IMR-90 (cell line): ENCODE measurements around the gene PRSS1. TPM values are rescaled to one million over a fixed set of nuclear protein-coding genes. Genes with fewer than 3 reads are reported as not detected.

Experiments
- ATAC-seq: fragments of 200-7000 bp; cut with Tn5 transposase; 2 replicates; pipeline ENCODE4 v1.9.1; 2020; ENCODE audit warnings: low read depth, mild to moderate bottlenecking, moderate library complexity
- BruUV-seq: library from RNA; stranded (reverse); fragments of 400-500 nt; replicated peaks from 2 replicates; lab custom pipeline; 2021; lab: Mats Ljungman, UMichigan
- CTCF ChIA-PET: fragments of 300-600 bp; formaldehyde crosslinking; extraction: SDS; loops from one replicate; lab custom pipeline; 2021; ENCODE audit warnings: antibody characterized with exemption; lab: Yijun Ruan, JAX
- POLR2A ChIA-PET: fragments of 300-600 bp; sonication (Branson Sonifier 250); formaldehyde crosslinking; loops from one replicate; lab custom pipeline; 2022; ENCODE audit warnings: antibody characterized with exemption; ENCODE audit not compliant: unreplicated experiment; lab: Charles Lee
- DNase-seq: peaks from one replicate; pipeline ENCODE4 v3.0.0; 2013
- H2AFZ ChIP-seq: replicated peaks from 2 replicates; pipeline ENCODE3; 2013; ENCODE audit warnings: low read length, mild to moderate bottlenecking; ENCODE audit not compliant: poor library complexity
- H2AK5ac ChIP-seq: 2 replicates; pipeline ENCODE4 v1.6.1; 2013; ENCODE audit warnings: low read depth, low read length, inconsistent platforms
- H2AK9ac ChIP-seq: replicated peaks from 2 replicates; pipeline ENCODE3; 2013; ENCODE audit warnings: mild to moderate bottlenecking, low read depth, low read length, moderate library complexity; ENCODE audit not compliant: poor library complexity
- H2BK120ac ChIP-seq: 2 replicates; pipeline ENCODE4 v1.6.1; 2013; ENCODE audit warnings: low read depth, low read length, inconsistent platforms
- H2BK15ac ChIP-seq: 3 replicates; pipeline ENCODE4 v1.6.1; 2013; ENCODE audit warnings: low read depth, low read length, inconsistent platforms
- H2BK20ac ChIP-seq: 2 replicates; pipeline ENCODE4 v1.6.1; 2013; ENCODE audit warnings: low read depth, mild to moderate bottlenecking, inconsistent platforms, low read length, moderate library complexity
- H2BK5ac ChIP-seq: 2 replicates; pipeline ENCODE4 v1.6.1; 2013; ENCODE audit warnings: mild to moderate bottlenecking, low read depth, low read length, inconsistent platforms; ENCODE audit not compliant: poor library complexity, severe bottlenecking
- H3K14ac ChIP-seq: replicated peaks from 2 replicates; pipeline ENCODE4 v1.6.1; 2013; ENCODE audit warnings: low read depth, low read length, inconsistent platforms
- H3K18ac ChIP-seq: 2 replicates; pipeline ENCODE4 v1.6.1; 2013; ENCODE audit warnings: low read depth, low read length, control low read depth
- H3K23ac ChIP-seq: 2 replicates; pipeline ENCODE4 v1.6.1; 2013; ENCODE audit warnings: low read depth, low read length, inconsistent platforms
- H3K27ac ChIP-seq: 2 replicates; pipeline ENCODE4 v1.5.1; 2013; ENCODE audit warnings: mild to moderate bottlenecking, control low read depth, low read length; ENCODE audit not compliant: insufficient read depth
- H3K27me3 ChIP-seq: 2 replicates; pipeline ENCODE4 v1.6.1; 2013; ENCODE audit warnings: low read length; ENCODE audit not compliant: control insufficient read depth, insufficient read depth
- H3K36me3 ChIP-seq: 2 replicates; pipeline ENCODE4 v1.6.1; 2013; ENCODE audit warnings: low read length, mixed read lengths; ENCODE audit not compliant: control insufficient read depth, insufficient read depth
- H3K4ac ChIP-seq: 2 replicates; pipeline ENCODE4 v1.6.1; 2013; ENCODE audit warnings: low read depth, low read length, inconsistent platforms
- H3K4me1 ChIP-seq: 2 replicates; pipeline ENCODE4 v1.6.1; 2013; ENCODE audit warnings: low read length, mixed read lengths; ENCODE audit not compliant: control insufficient read depth, insufficient read depth
- H3K4me2 ChIP-seq: 2 replicates; pipeline ENCODE4 v1.6.1; 2013; ENCODE audit warnings: low read depth, mild to moderate bottlenecking, control low read depth, low read length, moderate library complexity
- H3K4me3 ChIP-seq: 2 replicates; pipeline ENCODE4 v1.5.1; 2013; ENCODE audit warnings: low read depth, mild to moderate bottlenecking, control low read depth, low read length, moderate library complexity; ENCODE audit not compliant: insufficient read depth
- H3K56ac ChIP-seq: 2 replicates; pipeline ENCODE4 v1.6.1; 2013; ENCODE audit warnings: low read length, inconsistent platforms; ENCODE audit not compliant: insufficient read depth; ENCODE audit errors: extremely low read depth
- H3K79me1 ChIP-seq, 2 experiments: 2 replicates each; pipeline ENCODE4 v1.6.1; 2013; ENCODE audit warnings: low read length in 2 of 2, inconsistent platforms in 1 of 2, low read depth in 1 of 2
- H3K9ac ChIP-seq: 2 replicates; pipeline ENCODE4 v1.6.1; 2013; ENCODE audit warnings: low read depth, low read length, control low read depth
- H3K9me1 ChIP-seq: 2 replicates; pipeline ENCODE4 v1.6.1; 2013; ENCODE audit warnings: low read length, inconsistent platforms; ENCODE audit not compliant: insufficient read depth
- H3K9me3 ChIP-seq: 2 replicates; pipeline ENCODE4 v1.6.1; 2013; ENCODE audit warnings: low read length; ENCODE audit not compliant: control insufficient read depth, insufficient read depth
- H4K20me1 ChIP-seq: 2 replicates; pipeline ENCODE4 v1.6.1; 2013; ENCODE audit warnings: low read length, inconsistent platforms; ENCODE audit not compliant: insufficient read depth
- H4K5ac ChIP-seq: 2 replicates; pipeline ENCODE4 v1.6.1; 2013; ENCODE audit warnings: mild to moderate bottlenecking, low read depth, low read length, control low read depth
- H4K8ac ChIP-seq, 2 experiments: 2 replicates each; pipeline ENCODE4 v1.6.1; 2013; ENCODE audit warnings: low read depth in 2 of 2, low read length in 2 of 2, control low read depth in 1 of 2, inconsistent platforms in 1 of 2
- H4K91ac ChIP-seq: 2 replicates; pipeline ENCODE4 v1.6.1; 2013; ENCODE audit warnings: low read depth, low read length, inconsistent platforms; ENCODE audit not compliant: insufficient read depth
- BHLHE40 ChIP-seq: fragments of 150-350 bp; IDR thresholded peaks from 2 replicates; pipeline ENCODE4 v1.6.1; 2016; ENCODE audit warnings: mild to moderate bottlenecking, low read depth, low read length
- CEBPB ChIP-seq: IDR thresholded peaks from 2 replicates; pipeline ENCODE4 v1.6.1; 2012; ENCODE audit warnings: low read depth, low read length, improper control_type of control experiment
- CHD1 ChIP-seq: IDR thresholded peaks from 2 replicates; pipeline ENCODE4 v1.6.1; 2012; ENCODE audit warnings: low read depth, low read length, improper control_type of control experiment
- CTCF ChIP-seq: conservative IDR thresholded peaks from 2 replicates; pipeline ENCODE4 v1.5.1; 2012; ENCODE audit warnings: mild to moderate bottlenecking, low read depth, low read length, improper control_type of control experiment
- ELK1 ChIP-seq: fragments of 150-350 bp; IDR thresholded peaks from 2 replicates; pipeline ENCODE4 v1.6.1; 2016; ENCODE audit warnings: low read depth, mild to moderate bottlenecking, low read length, moderate library complexity, borderline replicate concordance
- FOS ChIP-seq: fragments of 150-350 bp; IDR thresholded peaks from 2 replicates; pipeline ENCODE4 v1.6.1; 2016; ENCODE audit warnings: low read depth, low read length
- MAFK ChIP-seq: IDR thresholded peaks from 2 replicates; pipeline ENCODE4 v1.6.1; 2012; ENCODE audit warnings: low read depth, low read length, improper control_type of control experiment
- MAZ ChIP-seq: IDR thresholded peaks from 2 replicates; pipeline ENCODE4 v1.6.1; 2012; ENCODE audit warnings: low read depth, mild to moderate bottlenecking, low read length, improper control_type of control experiment, moderate library complexity, borderline replicate concordance
- MXI1 ChIP-seq: IDR thresholded peaks from 2 replicates; pipeline ENCODE4 v1.6.1; 2012; ENCODE audit warnings: low read depth, mild to moderate bottlenecking, low read length, moderate library complexity, borderline replicate concordance
- NFE2L2 ChIP-seq: fragments of 150-350 bp; IDR thresholded peaks from 2 replicates; pipeline ENCODE4 v1.6.1; 2016; ENCODE audit warnings: low read depth, mild to moderate bottlenecking, low read length
- POLR2A ChIP-seq: IDR thresholded peaks from 2 replicates; pipeline ENCODE4 v1.6.1; 2012; ENCODE audit warnings: mild to moderate bottlenecking, low read depth, low read length
- RAD21 ChIP-seq: IDR thresholded peaks from 2 replicates; pipeline ENCODE4 v1.6.1; 2012; ENCODE audit warnings: low read length, improper control_type of control experiment
- RCOR1 ChIP-seq: IDR thresholded peaks from 2 replicates; pipeline ENCODE4 v1.6.1; 2012; ENCODE audit warnings: mild to moderate bottlenecking, low read length, improper control_type of control experiment; ENCODE audit not compliant: insufficient replicate concordance
- RFX5 ChIP-seq: IDR thresholded peaks from 2 replicates; pipeline ENCODE4 v1.8.0; 2012; ENCODE audit warnings: low read depth, mild to moderate bottlenecking, low read length, moderate library complexity
- SMC3 ChIP-seq: fragments of 150-350 bp; IDR thresholded peaks from 2 replicates; pipeline ENCODE4 v1.6.1; 2016; ENCODE audit warnings: low read depth, mild to moderate bottlenecking, antibody characterized with exemption, low read length, moderate library complexity
- USF2 ChIP-seq: fragments of 150-350 bp; IDR thresholded peaks from 2 replicates; pipeline ENCODE4 v1.6.1; 2017; ENCODE audit warnings: mild to moderate bottlenecking, antibody characterized with exemption, low read length, low read depth
- WGBS, 2 experiments: methylation state at CpG; one replicate each; pipeline versions ENCODE4 v1.1.5 to v1.1.7; 2013; ENCODE audit warnings: missing lambda C conversion rate in 2 of 2; ENCODE audit not compliant: insufficient read length in 1 of 2; ENCODE audit errors: extremely low coverage in 2 of 2; 5-methylcytosine and 5-hydroxymethylcytosine counted together
- dilution Hi-C: fragments of 300-500 bp; cut with HindIII; formaldehyde crosslinking; loops from one replicate; pipeline ENCODE4 v1.14.3; 2018; ENCODE audit warnings: low sequenced_read_pairs; ENCODE audit not compliant: unreplicated experiment
- in situ Hi-C: fragments of 300-500 bp; cut with MboI; formaldehyde crosslinking; loops from 3 replicates; pipeline ENCODE4 v1.14.3; 2019; ENCODE audit warnings: low sequenced_read_pairs, inconsistent platforms, mixed read lengths
- intact Hi-C: fragments of 100-400 bp; cut with micrococcal nuclease; formaldehyde crosslinking; loops from 2 replicates; pipeline ENCODE4 v1.10.0; 2022
- polyA plus RNA-seq, 3 experiments: library from polyadenylated mRNA; depleted of rRNA; stranded (reverse); fragments of >200 nt; gene quantifications; 2 replicates each; pipeline ENCODE4 v1.2.3, GENCODE V29; 2012; ENCODE audit warnings: low replicate concordance in 1 of 3
- total RNA-seq: library from RNA; depleted of rRNA; stranded (reverse); fragments of >200 nt; gene quantifications from 2 replicates; pipeline ENCODE4 v1.2.3, GENCODE V29; 2012

Gene PRSS1
- total and polyA plus RNA-seq, 2 of the 4 experiments (the other 2 are of a cell fraction) = not detected

- intact Hi-C loops (no loop called here), dilution Hi-C loops (no loop called here), in situ Hi-C loops (no loop called here)
- H3K4me2 ChIP-seq = peak overlapping the region; percentile 31; the same call in 1 of the 2 replicates
- no peaks in the 10 kb centered on the region for H3K36me3 ChIP-seq
- H3K27ac ChIP-seq = no peak overlapping the region
- no peak overlapping the region for H3K4me3 ChIP-seq
- H2AK5ac ChIP-seq = no peak overlapping the region
- H3K27me3 ChIP-seq = peaks cover 7% of the 10 kb centered on the region
- H4K91ac ChIP-seq = no peak overlapping the region
- H2BK5ac ChIP-seq = no peak overlapping the region
- no TSS peak for BruUV-seq
- no peak overlapping the region for H2BK120ac ChIP-seq
- ATAC-seq (no peak), DNase-seq (no peak)
- POLR2A ChIA-PET = no interaction called here
- H3K9ac ChIP-seq = no peak overlapping the region
- 80% methylated on average over 1 of the region's 15 CpGs; no CpG with 5 or more reads in 1 of the 2 experiments for WGBS, 2 experiments
- H4K20me1 ChIP-seq = no peaks in the 10 kb centered on the region
- no peak overlapping the region for H3K18ac ChIP-seq
- TF ChIP-seq POLR2A (no peak), FOS (no peak), CEBPB (no peak), RFX5 (no peak), ELK1 (no peak), CHD1 (no peak), USF2 (no peak), MAFK (no peak), MXI1 (no peak), BHLHE40 (no peak), RCOR1 (no peak), RAD21 (no peak), CTCF (no peak), MAZ (no peak), NFE2L2 (no peak), SMC3 (no peak)
- H3K56ac ChIP-seq = no peak overlapping the region
- no peak overlapping the region for H4K8ac ChIP-seq
- H3K4ac ChIP-seq = no peak overlapping the region
- no peak overlapping the region for H2AK9ac ChIP-seq
- peak overlapping the region; percentile 39 for H2AFZ ChIP-seq
- H4K5ac ChIP-seq = no peak overlapping the region
- H2BK15ac ChIP-seq = no peak overlapping the region
- CTCF ChIA-PET = no interaction called here
- H3K9me1 ChIP-seq = no peaks in the 10 kb centered on the region
- no peak overlapping the region for H2BK20ac ChIP-seq
- H3K23ac ChIP-seq = no peak overlapping the region
- H3K9me3 ChIP-seq = no peaks in the 10 kb centered on the region
- H3K14ac ChIP-seq = no peak overlapping the region
- H3K79me1 ChIP-seq = no peaks in the 10 kb centered on the region
- H3K4me1 ChIP-seq = no peaks in the 10 kb centered on the region
Observed at GRCh38 chr7:142722248-142722794, 27.0 kb upstream of the PRSS1 start.
